Stomach (tissue), 4 donors: ENCODE data around the gene ARL4A.

Experiments used
- CTCF ChIP-seq, 7 experiments: fragments of 450-650 bp in 4 of 7; fragments of 200-600 bp in 3 of 7; sonication (generic) in 3 of 7; IDR thresholded peaks; one replicate each; pipeline ENCODE4 v1.5.1; 2016 to 2019; ENCODE audit warnings: antibody characterized with exemption in 7 of 7, control low read depth in 2 of 7, mild to moderate bottlenecking in 1 of 7
- EP300 ChIP-seq: sonication (generic); formaldehyde crosslinking; IDR thresholded peaks from one replicate; pipeline ENCODE4 v1.6.1; 2017; ENCODE audit warnings: antibody characterized with exemption
- POLR2AphosphoS5 ChIP-seq, 3 donors: sonication (generic); formaldehyde crosslinking; IDR thresholded peaks; one replicate each; pipeline ENCODE4 v1.6.1; 2016; ENCODE audit warnings: antibody characterized with exemption in 3 of 3

DNA sequence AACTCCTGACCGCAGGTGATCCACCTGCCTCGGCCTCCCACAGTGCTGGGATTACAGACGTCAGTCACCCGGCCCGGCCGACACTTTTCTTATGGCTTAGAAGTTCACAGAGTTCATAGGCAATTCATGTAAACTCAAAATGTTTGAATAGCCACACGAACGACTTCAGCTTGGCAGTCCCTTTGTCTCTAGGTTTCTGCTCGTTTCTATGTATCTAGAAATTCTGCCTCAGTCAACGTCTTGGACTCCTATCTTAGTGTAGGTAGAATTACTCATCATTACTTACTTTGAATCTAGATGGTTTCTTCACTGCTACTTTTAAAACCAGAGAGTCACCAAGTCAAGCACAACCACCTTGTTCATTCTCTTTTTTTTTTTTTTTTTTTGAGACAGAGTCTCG, 23.7 kb downstream of the ARL4A start:
- no peak for TF ChIP-seq CTCF (IDR thresholded peaks at IDR 0.05)
- TF ChIP-seq POLR2AphosphoS5 (IDR thresholded peaks at IDR 0.05) = no peak
- TF ChIP-seq EP300 = no peak
